ENCODE results near the gene SMIM36.

The SMIM36 gene

DNA sequence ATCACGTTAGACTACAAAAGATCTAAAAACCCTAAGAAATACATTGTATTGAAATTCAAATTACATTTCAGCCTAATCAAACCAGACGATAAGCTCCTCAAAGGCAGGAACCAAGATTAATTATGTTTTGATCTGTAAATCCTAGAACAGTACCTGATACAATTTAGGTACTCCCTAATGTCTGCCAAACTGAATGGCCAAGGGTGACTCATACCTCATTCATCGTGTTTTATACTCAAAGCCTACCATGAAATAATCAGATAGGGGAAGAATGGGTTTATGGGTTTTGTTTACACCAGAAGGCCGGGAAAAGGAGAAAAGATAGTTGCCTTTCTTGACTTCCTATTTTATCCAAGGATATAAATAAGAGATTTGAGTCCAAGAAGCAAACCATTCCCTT lies 108.9 kb downstream of the SMIM36 start:
- DNase-seq, result no peak

More for the DNA sequence above, 108.9 kb downstream of the SMIM36 start:
- in situ Hi-C loops (cut with MboI; ENCODE audit: low pct_unique_long_range_greater_than_20kb, low sequenced_read_pairs), result no loop called here

All from KBM-7 (cell line).